ENCODE data around the gene HPCAL1.

Gene HPCAL1

DNA sequence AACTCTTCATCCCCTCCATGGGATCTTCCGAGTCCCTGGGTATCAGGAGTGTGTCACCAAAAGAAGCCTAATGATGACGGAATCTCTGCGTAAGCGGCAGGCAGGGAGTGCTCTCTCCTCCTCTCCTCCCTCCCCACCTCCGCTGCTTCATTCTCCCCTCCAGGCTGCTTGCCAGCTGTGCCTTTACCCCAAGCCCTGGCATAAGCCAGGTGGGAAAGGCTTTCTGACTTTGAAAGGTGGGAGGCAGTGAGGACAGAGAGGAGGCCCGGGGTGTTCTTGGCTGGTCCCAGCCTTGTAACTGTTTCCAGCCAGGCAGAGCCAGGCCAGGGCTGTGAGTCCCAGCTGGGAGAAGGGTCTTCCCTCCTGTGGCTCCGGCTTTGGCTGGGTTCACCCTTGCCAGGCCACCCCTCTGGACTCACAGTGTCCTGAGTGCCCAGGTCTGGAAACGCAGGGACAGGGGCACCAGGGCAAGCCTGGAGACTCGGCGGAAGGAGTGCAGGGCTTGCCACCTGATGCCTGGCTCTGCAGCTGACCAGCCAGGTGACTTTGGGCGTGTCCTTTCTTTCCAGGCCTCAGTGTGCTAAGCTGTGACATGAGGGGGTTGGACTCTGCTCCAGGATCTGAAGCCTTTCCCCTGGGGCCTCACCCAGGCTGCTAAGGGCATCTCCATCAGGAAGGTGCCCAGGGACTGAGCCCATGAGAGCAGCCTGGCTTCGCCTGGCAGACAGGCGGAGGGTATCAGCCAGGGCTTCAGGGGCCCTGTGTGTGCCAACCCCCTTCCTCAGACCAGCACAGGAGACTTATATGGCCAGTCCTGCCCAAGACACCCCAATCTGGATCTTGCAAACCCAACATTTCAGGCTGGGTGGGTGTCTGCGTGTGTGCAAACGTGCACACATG, 32.7 kb upstream of the HPCAL1 start:
- DNase-seq (ENCODE audit: low spot score): no peak

DNA sequence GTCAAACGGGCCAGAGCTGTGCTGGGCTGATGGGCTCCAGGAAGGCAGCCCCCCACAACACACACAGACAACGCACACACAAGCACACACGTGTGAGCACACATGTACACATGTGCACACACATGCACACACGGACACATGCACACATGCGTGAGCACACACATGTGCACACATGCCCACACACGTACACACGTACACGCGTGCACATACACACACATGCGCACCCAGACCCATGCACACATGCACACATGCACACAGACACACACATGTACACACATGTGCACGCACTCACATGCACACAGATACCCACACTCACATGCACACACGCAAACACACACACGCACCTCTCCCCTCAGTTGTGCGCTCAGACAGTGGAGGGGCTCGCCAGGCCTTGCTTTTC, 31.2 kb upstream of the HPCAL1 start:
- DNase-seq (ENCODE audit: low spot score): no peak

- DNase-seq (ENCODE audit: low spot score): no peak
These were observed 30.8 kb upstream of the HPCAL1 start for GRCh38 chr2:10271946-10272345.

DNA sequence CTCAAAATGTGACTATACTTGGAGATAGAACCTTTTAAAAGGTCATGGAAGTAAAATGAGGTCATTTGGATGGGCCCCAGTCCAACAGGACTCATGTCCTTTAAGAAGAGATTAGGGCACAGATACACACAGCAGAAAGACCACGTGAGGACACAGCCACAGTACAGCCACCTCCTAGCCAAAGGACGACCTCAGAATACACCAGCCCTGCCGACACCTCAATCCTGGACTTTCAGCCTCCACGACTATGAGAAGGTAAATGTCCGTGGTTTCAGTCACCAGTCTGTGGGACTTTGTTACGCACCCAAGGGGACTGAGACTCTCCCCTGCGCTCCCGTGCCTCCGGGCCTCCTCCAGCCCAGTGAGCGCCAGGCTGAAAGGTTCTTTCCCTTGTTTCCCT, 30.2 kb upstream of the HPCAL1 start:
- DNase-seq (ENCODE audit: low spot score): no peak

DNA sequence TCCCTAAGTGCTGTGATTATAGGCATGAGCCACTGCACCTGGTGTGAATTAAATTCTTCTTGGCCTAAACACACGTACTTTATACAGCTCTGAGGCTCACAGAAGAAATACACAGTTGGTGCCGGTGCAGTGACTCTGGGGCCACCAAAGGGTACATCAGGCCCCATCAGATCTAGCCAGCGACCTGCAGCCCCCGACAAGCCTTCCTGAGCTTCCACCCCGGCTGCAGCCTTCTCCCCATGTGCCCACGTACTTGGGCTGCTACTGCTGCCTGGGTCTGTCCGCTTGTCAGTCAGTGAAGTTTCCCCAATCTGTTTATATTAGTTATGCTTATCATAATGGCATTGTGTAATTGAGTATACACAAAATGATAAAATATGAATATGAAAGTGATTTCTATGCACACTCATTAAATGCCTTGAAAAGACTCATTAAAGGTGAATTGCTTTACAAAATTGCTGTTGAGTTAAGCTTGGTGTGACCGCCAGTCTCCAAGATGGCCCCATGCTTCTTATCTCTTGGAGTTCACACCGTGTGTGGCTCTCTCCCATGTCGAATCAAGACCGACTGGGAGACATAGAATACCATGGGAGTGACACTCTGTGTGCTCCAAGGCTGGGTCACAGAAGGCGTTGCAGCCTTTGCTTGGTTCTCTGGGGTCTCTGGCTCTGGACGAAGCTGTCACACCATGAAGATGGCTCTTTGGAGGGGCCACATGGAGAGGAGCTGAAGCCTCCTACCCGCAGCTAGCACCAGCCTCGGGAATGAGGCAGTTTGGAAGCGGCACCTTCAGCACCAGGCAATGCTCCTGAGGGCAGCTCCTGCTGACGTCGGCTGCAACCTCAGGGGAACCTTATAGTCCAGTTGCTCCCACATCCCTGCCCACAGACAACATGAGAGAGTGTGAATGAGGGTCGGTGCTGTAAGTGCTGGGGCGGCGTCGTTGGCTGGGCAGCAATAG, 29.2 kb upstream of the HPCAL1 start:
- no peak for DNase-seq (ENCODE audit: low spot score)

DNA sequence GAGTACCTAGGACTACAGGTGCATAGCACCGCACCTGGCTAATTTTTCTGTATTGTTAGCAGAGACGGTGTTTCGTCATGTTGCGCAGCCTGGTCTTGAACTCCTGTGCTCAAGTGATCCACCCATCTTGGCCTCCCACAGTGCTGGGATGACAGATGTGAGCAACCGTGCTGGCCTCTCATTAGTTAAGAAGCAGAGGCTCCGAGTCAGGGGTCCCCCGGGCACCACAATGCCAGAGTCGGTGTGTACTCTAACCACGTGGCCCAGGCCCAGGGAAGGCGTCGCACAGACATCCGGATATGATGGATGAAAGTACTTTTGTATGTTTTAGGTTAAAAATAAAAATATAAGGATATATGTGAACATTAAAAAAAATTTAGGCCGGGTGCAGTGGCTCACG, 28.3 kb upstream of the HPCAL1 start:
- no peak for DNase-seq (ENCODE audit: low spot score)

GRCh38 chr2:10274983-10275802, 27.5 kb upstream of the HPCAL1 start:
- DNase-seq (ENCODE audit: low spot score): no peak

- no peak for DNase-seq (ENCODE audit: low spot score)
These were observed 26.0 kb upstream of the HPCAL1 start for GRCh38 chr2:10276481-10277292.

DNA sequence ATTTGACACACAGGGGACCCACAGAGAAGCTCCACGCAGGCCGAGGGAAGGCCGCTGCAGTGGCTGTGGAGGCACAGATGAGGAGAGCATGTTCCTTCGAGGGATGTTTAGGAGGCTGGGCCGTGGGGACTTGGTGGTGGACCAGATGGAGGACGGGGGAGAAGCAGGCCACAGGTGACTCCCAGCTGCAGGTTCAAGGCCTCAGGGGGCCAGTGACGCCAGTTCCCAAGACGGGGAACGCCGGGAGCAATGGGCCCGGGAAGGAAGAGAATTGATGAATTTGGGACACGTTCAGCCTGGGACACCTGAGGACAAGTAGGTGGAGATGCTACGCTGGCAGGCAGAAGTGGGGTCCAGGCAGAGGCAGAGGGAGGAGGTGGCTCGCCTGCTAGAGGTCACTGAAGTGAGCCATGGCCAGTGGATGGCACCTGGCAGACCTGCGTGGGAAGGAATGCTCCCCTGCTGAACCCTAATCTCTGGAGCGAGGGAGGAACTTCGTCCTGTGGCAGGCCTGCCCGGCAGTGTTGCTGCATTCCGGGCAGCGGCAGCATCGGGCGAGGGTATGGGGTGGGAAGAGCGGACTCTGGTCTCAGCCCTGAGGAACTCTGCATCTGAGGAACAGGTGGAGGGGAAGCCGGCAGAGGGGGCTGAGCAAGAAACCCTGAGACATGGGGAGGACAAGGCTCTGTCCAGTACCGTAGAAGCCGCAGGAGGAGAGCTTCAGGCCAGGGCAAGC, 25.2 kb upstream of the HPCAL1 start:
- no peak for DNase-seq (ENCODE audit: low spot score)

DNA sequence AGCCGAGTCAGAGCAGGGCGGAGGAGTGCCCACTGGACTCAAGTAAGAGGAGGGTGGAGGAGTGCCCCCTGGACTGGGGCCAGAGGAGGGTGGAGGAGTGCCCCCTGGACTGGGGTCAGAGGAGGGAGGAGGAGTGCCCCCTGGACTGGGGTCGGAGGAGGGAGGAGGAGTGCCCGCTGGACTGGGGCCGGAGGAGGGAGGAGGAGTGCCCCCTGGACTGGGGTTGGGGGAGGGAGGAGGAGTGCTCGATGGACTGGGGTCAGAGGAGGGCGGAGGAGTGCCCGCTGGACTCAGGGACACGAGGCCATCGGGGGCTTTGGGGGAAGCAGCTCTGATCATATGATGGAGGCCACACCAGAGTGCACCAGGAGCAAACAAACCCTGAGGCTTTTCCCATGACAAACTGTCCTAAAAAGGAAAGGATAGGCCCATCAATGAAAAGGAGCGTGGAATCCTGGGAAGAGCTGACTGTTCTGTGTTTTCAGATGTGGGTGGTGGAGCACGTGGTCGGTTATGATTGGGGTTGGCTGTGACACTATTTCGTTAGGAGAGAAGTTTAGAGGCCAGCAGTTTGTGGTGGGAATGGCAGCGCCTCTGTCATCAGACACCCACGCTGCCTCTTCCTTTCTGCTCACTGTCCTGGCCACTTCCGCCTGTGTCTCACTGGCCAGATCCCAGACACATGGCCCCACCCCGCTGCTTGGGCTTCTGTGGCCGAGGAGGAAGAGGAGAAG, 24.5 kb upstream of the HPCAL1 start:
- DNase-seq (ENCODE audit: low spot score): no peak

GRCh38 chr2:10278763-10279471, 23.8 kb upstream of the HPCAL1 start:
- no peak for DNase-seq (ENCODE audit: low spot score)

DNA sequence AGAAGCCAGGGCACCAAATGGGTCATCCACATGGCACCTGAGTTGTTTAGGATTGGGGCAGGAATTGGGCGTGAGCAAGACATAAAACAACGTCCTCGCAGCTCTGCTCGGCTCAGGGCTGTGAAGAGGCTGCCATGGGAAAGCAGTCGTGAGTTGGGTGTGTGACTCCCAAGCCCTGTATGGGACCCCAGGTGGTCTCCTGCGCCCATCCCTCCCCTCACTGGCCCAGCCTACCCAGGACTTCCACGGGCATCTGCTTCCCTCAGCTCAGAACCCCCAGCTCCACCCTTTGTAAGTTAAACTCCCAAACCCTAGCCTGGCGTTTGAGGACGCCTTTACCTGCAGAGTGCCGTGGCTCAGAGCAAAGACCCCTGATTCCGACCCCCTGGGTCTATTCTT, 23.2 kb upstream of the HPCAL1 start:
- DNase-seq (ENCODE audit: low spot score): no peak

DNA sequence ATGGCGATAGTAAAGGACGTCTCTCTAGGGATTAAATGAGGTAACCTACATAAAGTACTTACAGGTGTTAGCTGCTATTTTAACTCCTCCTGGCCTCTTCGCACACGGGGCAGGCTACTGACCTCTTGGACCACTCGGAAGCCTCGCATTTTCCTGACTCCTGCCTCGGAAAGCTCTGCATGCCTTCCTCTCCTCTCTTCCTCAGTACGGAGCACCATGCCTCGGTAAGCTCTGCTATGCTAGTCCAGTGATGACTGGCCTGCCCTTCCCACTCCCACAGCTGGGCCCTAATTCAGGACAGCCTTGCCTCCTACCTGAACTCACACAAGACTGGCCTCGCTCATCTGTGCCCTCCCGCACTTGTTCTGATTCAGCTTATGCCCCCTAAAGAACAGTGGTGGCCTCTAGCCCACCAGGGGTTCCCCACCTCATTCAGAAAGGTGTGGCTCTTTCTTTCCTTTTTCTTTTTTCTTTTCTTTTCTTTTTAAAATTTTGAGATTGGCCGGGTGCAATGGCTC, 22.7 kb upstream of the HPCAL1 start:
- no peak for DNase-seq (ENCODE audit: low spot score)

GRCh38 chr2:10281891-10282290, 20.8 kb upstream of the HPCAL1 start:
- DNase-seq (ENCODE audit: low spot score): no peak

DNA sequence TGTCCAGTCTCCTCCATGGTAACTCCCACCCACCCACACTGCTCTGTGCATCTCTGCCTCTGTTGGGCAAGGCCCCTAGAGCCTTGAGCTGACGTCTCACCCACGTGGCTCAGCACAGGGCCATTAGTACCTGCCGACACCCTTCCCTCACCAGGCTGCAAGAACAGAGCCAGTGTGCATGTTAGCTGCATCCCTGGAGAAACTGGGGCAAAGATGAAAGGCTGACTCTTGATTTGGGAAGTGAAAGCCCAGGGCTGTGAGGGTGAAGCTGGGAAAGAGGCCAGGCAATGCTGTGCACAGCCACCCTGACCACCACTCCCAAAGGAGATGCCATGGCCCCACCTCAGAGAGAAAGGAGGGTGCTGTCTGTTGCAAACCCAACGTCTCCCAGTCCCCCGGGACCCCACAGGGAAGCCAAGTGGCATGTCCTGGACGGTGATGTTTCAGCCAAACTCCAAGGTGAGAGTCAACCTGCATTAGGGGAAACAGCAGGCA, 20.0 kb upstream of the HPCAL1 start:
- no peak for DNase-seq (ENCODE audit: low spot score)

- no peak for DNase-seq (ENCODE audit: low spot score)
These were observed 19.3 kb upstream of the HPCAL1 start for GRCh38 chr2:10283106-10284062.

DNA sequence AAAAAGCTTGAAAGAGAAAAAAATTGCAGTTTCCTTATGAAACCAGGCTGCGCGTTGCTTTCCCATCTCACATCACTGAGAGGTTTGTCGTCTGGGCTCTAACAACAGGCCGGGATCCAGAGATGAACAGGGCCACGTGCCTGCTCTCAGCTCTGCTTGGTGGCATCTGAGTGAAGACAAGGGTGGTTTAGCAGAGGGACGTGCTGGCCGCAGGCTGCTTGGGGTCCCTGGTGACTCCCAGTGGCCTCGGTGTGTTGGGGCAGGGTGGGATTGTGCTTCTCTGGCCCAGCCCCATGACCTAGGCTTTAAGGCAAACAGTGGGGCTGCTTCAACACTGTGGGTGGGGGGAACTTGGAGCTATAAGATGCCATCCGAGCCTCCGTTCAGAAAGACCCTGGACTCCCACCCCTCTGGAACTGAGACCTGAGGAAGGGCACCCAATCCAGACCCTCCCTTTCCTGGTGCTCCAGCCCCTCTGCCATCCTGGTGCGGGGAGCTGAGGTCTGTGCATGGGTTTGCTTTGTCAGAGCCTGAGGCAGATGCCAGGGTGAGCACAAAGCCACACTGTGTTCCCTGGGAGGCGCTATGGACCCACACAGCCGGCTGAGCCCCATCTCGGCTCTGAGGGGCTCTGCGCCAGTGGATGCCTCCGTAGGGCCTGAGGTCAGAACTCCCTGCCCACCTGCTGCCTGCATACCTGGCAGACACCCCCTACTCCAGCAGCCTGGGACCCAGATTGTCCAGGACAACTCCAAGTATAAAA, 18.4 kb upstream of the HPCAL1 start:
- no peak for DNase-seq (ENCODE audit: low spot score)
